Measurements from ENCODE around the gene POU2AF2. TPM values are rescaled to one million over a fixed set of nuclear protein-coding genes. Genes with fewer than 3 reads are reported as not detected.
A peak's percentile ranks its signal among the peaks of the same experiment; 100 is the strongest.

Gene POU2AF2
- total RNA-seq, 1 experiment from 2014 or later: not detected

DNA sequence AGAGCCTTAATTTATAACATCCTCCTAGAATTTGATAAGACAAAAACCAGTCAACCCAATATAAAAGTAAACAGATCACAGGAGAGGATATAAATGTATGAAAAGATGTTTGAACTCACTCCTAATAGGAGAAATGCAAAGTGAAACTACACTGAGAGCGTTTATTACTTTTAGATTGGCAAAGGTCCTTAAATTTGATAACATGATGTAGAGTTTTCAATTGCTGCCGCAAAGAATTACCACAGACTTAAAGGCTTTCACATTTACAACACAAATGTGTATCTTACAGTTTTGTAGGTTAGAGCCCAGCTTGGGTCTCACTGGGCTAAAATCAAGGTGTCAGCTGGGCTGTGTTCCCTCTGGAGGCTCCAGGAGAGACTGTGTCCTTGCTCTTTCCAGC is 9.1 kb upstream of the POU2AF2 start:
- H4K20me1 ChIP-seq (ENCODE audit: insufficient read depth): no peaks in the 10 kb centered on the region
- BruUV-seq (replicated peaks): no TSS peak
- ChIA-PET POLR2A (ENCODE audit: unreplicated experiment) (interaction anchor here (0.6 kb wide), 1 partner anchor 237 kb away, joined by 7 read pairs; no protein-coding TSS in a partner anchor), CTCF (no interaction called here)
- no peaks in the 10 kb centered on the region for H3K9me2 ChIP-seq (ENCODE audit: insufficient read depth)
- H3K27me3 ChIP-seq (ENCODE audit: insufficient read depth, low read depth): no peaks in the 10 kb centered on the region
- TF ChIP-seq, protein P1, sequence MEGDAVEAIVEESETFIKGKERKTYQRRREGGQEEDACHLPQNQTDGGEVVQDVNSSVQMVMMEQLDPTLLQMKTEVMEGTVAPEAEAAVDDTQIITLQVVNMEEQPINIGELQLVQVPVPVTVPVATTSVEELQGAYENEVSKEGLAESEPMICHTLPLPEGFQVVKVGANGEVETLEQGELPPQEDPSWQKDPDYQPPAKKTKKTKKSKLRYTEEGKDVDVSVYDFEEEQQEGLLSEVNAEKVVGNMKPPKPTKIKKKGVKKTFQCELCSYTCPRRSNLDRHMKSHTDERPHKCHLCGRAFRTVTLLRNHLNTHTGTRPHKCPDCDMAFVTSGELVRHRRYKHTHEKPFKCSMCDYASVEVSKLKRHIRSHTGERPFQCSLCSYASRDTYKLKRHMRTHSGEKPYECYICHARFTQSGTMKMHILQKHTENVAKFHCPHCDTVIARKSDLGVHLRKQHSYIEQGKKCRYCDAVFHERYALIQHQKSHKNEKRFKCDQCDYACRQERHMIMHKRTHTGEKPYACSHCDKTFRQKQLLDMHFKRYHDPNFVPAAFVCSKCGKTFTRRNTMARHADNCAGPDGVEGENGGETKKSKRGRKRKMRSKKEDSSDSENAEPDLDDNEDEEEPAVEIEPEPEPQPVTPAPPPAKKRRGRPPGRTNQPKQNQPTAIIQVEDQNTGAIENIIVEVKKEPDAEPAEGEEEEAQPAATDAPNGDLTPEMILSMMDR (conservative IDR thresholded peaks at IDR 0.05): no peak
- no peak for TF ChIP-seq EZH2 (IDR thresholded peaks at IDR 0.05; ENCODE audit: low read depth)
- 0 out of 2 replicates have a peak overlapping the region, but pooled peaks have one; percentile 8 for H3K4me2 ChIP-seq
- intact Hi-C loops (cut with micrococcal nuclease; ENCODE audit: unreplicated experiment): no loop called here
- no peaks in the 10 kb centered on the region for H3K36me3 ChIP-seq (ENCODE audit: low read depth)
- no peak overlapping the region for H2AFZ ChIP-seq
- no peaks in the 10 kb centered on the region for H3K4me1 ChIP-seq (replicated peaks; ENCODE audit: insufficient read depth)
- H3F3A ChIP-seq (ENCODE audit: insufficient read depth, low read depth): no peaks in the 10 kb centered on the region
- no peak overlapping the region for H3K4me3 ChIP-seq
- H3K27ac ChIP-seq: no peak overlapping the region
- no peaks in the 10 kb centered on the region for H3K9me3 ChIP-seq (ENCODE audit: insufficient read depth, low read depth)
- DNase-seq: no peak
- H3K79me2 ChIP-seq (ENCODE audit: low read depth): no peaks in the 10 kb centered on the region

GRCh38 chr11:111237926-111238325 is 7.6 kb upstream of the POU2AF2 start:
- H4K20me1 ChIP-seq (ENCODE audit: insufficient read depth): no peaks in the 10 kb centered on the region
- POLR2A ChIA-PET (ENCODE audit: unreplicated experiment): no interaction called here
- DNase-seq: peak in 1 of 2 experiments; percentile 30
- H3K27me3 ChIP-seq (ENCODE audit: insufficient read depth, low read depth): no peaks in the 10 kb centered on the region; the same call in 1 of the 2 replicates
- BruUV-seq (replicated peaks): no TSS peak
- CTCF ChIA-PET: no interaction called here
- intact Hi-C loops (cut with micrococcal nuclease; ENCODE audit: unreplicated experiment): no loop called here
- H3K27ac ChIP-seq: no peak overlapping the region
- no peak overlapping the region for H2AFZ ChIP-seq
- no peaks in the 10 kb centered on the region for H3K79me2 ChIP-seq (ENCODE audit: low read depth)
- no peaks in the 10 kb centered on the region for H3K36me3 ChIP-seq (ENCODE audit: low read depth)
- H3K9me2 ChIP-seq (ENCODE audit: insufficient read depth): no peaks in the 10 kb centered on the region
- no peak overlapping the region for H3K4me2 ChIP-seq
- no peaks in the 10 kb centered on the region for H3K4me1 ChIP-seq (replicated peaks; ENCODE audit: insufficient read depth)
- H3K4me3 ChIP-seq: no peak overlapping the region
- TF ChIP-seq, protein P1 (conservative IDR thresholded peaks at IDR 0.05): no peak
- TF ChIP-seq EZH2 (IDR thresholded peaks at IDR 0.05; ENCODE audit: low read depth): no peak
- no peaks in the 10 kb centered on the region for H3K9me3 ChIP-seq (ENCODE audit: insufficient read depth, low read depth)
- H3F3A ChIP-seq (ENCODE audit: insufficient read depth, low read depth): no peaks in the 10 kb centered on the region

GRCh38 chr11:111246956-111247355 is 1.4 kb downstream of the POU2AF2 start:
- intact Hi-C loops (cut with micrococcal nuclease; ENCODE audit: unreplicated experiment): no loop called here
- H3K9me2 ChIP-seq (ENCODE audit: insufficient read depth): 0 out of 2 replicates have a peak, but pooled peaks cover 4% of the 10 kb centered on the region
- no peaks in the 10 kb centered on the region for H3K4me1 ChIP-seq (replicated peaks; ENCODE audit: insufficient read depth)
- no peaks in the 10 kb centered on the region for H4K20me1 ChIP-seq (ENCODE audit: insufficient read depth)
- CTCF ChIA-PET: no interaction called here
- H3K4me2 ChIP-seq: no peak overlapping the region
- no peaks in the 10 kb centered on the region; the same call in 1 of the 2 replicates for H3K27me3 ChIP-seq (ENCODE audit: insufficient read depth, low read depth)
- no peak overlapping the region for H3K4me3 ChIP-seq
- TF ChIP-seq, protein P1 (conservative IDR thresholded peaks at IDR 0.05): no peak
- no peak for TF ChIP-seq EZH2 (IDR thresholded peaks at IDR 0.05; ENCODE audit: low read depth)
- no peak overlapping the region for H2AFZ ChIP-seq
- DNase-seq: peak in 1 of 2 experiments; percentile 25
- no peaks in the 10 kb centered on the region for H3K36me3 ChIP-seq (ENCODE audit: low read depth)
- no peak overlapping the region for H3K27ac ChIP-seq
- H3F3A ChIP-seq (ENCODE audit: insufficient read depth, low read depth): no peaks in the 10 kb centered on the region
- POLR2A ChIA-PET (ENCODE audit: unreplicated experiment): interaction anchor here (0.6 kb wide), 1 partner anchor 632 kb away, joined by 3 read pairs; no protein-coding TSS in a partner anchor
- no peaks in the 10 kb centered on the region for H3K79me2 ChIP-seq (ENCODE audit: low read depth)
- no TSS peak for BruUV-seq (replicated peaks)
- no peaks in the 10 kb centered on the region for H3K9me3 ChIP-seq (ENCODE audit: insufficient read depth, low read depth)
